H1 (cell line): ENCODE results near the gene PRKCH. TPM values are rescaled to one million over a fixed set of nuclear protein-coding genes. Genes with fewer than 3 reads are reported as not detected.

Experiments
- CTCF ChIA-PET: fragments of 300-600 bp; sonication (Branson Sonifier 250); formaldehyde crosslinking; loops from one replicate; lab custom pipeline; 2021; ENCODE audit not compliant: partially characterized antibody; lab: Charles Lee
- POLR2A ChIA-PET: fragments of 300-600 bp; sonication (Branson Sonifier 250); formaldehyde crosslinking; loops from one replicate; lab custom pipeline; 2021; ENCODE audit warnings: inconsistent platforms; ENCODE audit not compliant: partially characterized antibody; lab: Charles Lee
- DNase-seq, 2 experiments: peaks; one replicate each; pipeline versions ENCODE4 v3.0.0 to v3.0.0-alpha.2; 2010 to 2022; ENCODE audit warnings: low spot score in 2 of 2, low read depth in 1 of 2, mixed read lengths in 1 of 2
- FAIRE-seq: peaks from 2 replicates; lab custom pipeline; 2011; peaks lifted over from hg19 to GRCh38; lab: Jason Lieb, UNC
- H2AFZ ChIP-seq: 2 replicates; pipeline ENCODE4 v1.8.1; 2012; ENCODE audit warnings: low read length, inconsistent platforms
- H2AK5ac ChIP-seq: 2 replicates; pipeline ENCODE4 v1.6.1; 2013; ENCODE audit warnings: low read depth, low read length
- H2BK120ac ChIP-seq: replicated peaks from 2 replicates; pipeline ENCODE3; 2013; ENCODE audit warnings: low read depth, low read length, inconsistent platforms
- H2BK12ac ChIP-seq: 2 replicates; pipeline ENCODE4 v1.6.1; 2013; ENCODE audit warnings: low read depth, low read length
- H2BK15ac ChIP-seq: 2 replicates; pipeline ENCODE4 v1.6.1; 2013; ENCODE audit warnings: low read length
- H2BK20ac ChIP-seq: 2 replicates; pipeline ENCODE4 v1.6.1; 2013; ENCODE audit warnings: low read length
- H2BK5ac ChIP-seq: 2 replicates; pipeline ENCODE4 v1.6.1; 2013; ENCODE audit warnings: low read depth, low read length
- H3K14ac ChIP-seq: 2 replicates; pipeline ENCODE4 v1.6.1; 2013; ENCODE audit warnings: inconsistent platforms; ENCODE audit not compliant: insufficient read length
- H3K18ac ChIP-seq: 2 replicates; pipeline ENCODE4 v1.6.1; 2013; ENCODE audit warnings: low read length; ENCODE audit errors: extremely low read depth
- H3K23ac ChIP-seq: 2 replicates; pipeline ENCODE4 v1.6.1; 2013; ENCODE audit warnings: inconsistent platforms; ENCODE audit not compliant: insufficient read length
- H3K23me2 ChIP-seq: 2 replicates; pipeline ENCODE4 v1.6.1; 2013; ENCODE audit warnings: low read depth, low read length
- H3K27ac ChIP-seq: 2 replicates; pipeline ENCODE4 v1.6.1; 2011; ENCODE audit warnings: low read depth, low read length, inconsistent platforms
- H3K27me3 ChIP-seq, 4 experiments: replicated peaks in 1 of 4; 1 replicate in 1 of 4; 2 replicates in 3 of 4; pipeline versions ENCODE4 v1.6.1 to v1.8.1; 2011 to 2013; ENCODE audit warnings: low read length in 3 of 4, mild to moderate bottlenecking in 3 of 4, inconsistent platforms in 2 of 4, mixed read lengths in 2 of 4, moderate library complexity in 1 of 4; ENCODE audit not compliant: control insufficient read depth in 3 of 4, insufficient read depth in 3 of 4; ENCODE audit errors: extremely low read depth in 1 of 4
- H3K36me3 ChIP-seq, 4 experiments: 2 replicates each; pipeline versions ENCODE4 v1.6.1 to v1.8.1; 2011 to 2013; ENCODE audit warnings: mild to moderate bottlenecking in 4 of 4, low read length in 3 of 4, moderate library complexity in 2 of 4, control low read depth in 1 of 4, inconsistent platforms in 1 of 4; ENCODE audit not compliant: insufficient read depth in 4 of 4, control insufficient read depth in 2 of 4
- H3K4ac ChIP-seq: replicated peaks from 2 replicates; pipeline ENCODE3; 2013; ENCODE audit warnings: low read length, low read depth, mixed read lengths, inconsistent platforms; ENCODE audit not compliant: insufficient read length
- H3K4me1 ChIP-seq, 4 experiments: replicated peaks in 1 of 4; 1 replicate in 1 of 4; 2 replicates in 3 of 4; pipeline versions ENCODE4 v1.6.1 to v1.8.1; 2011 to 2013; ENCODE audit warnings: low read length in 3 of 4, inconsistent platforms in 2 of 4, mixed read lengths in 1 of 4; ENCODE audit not compliant: insufficient read depth in 4 of 4, control insufficient read depth in 3 of 4
- H3K4me2 ChIP-seq, 2 experiments: 2 replicates each; pipeline versions ENCODE4 v1.6.1 to v1.8.1; 2011 to 2013; ENCODE audit warnings: low read depth in 2 of 2, low read length in 2 of 2, control low read depth in 1 of 2, inconsistent platforms in 1 of 2, mild to moderate bottlenecking in 1 of 2; ENCODE audit not compliant: insufficient read depth in 1 of 2
- H3K4me3 ChIP-seq, 4 experiments: fragments of 200-600, 300-600 bp in 1 of 4; sonication (generic), shearing (Covaris generic), sonication (Bioruptor Twin) in 1 of 4; 2 replicates each; pipeline versions ENCODE4 v1.5.1 to v1.8.1; 2011 to 2016; ENCODE audit warnings: low read length in 4 of 4, low read depth in 3 of 4, control low read depth in 2 of 4, inconsistent platforms in 2 of 4, mild to moderate bottlenecking in 2 of 4, mixed read lengths in 1 of 4, moderate library complexity in 1 of 4; ENCODE audit not compliant: insufficient read depth in 2 of 4; ENCODE audit errors: extremely low read depth in 1 of 4
- H3K56ac ChIP-seq: replicated peaks from 2 replicates; pipeline ENCODE3; 2013; ENCODE audit warnings: low read depth, mild to moderate bottlenecking, mixed read lengths, low read length, inconsistent platforms; ENCODE audit not compliant: insufficient read length
- H3K79me1 ChIP-seq: 2 replicates; pipeline ENCODE4 v1.6.1; 2013; ENCODE audit warnings: low read depth, low read length, control low read depth
- H3K79me2 ChIP-seq, 2 experiments: 2 replicates each; pipeline versions ENCODE4 v1.6.1 to v1.8.1; 2012 to 2013; ENCODE audit warnings: low read length in 2 of 2, mild to moderate bottlenecking in 2 of 2, inconsistent platforms in 1 of 2; ENCODE audit not compliant: insufficient read depth in 2 of 2, control insufficient read depth in 1 of 2
- H3K9ac ChIP-seq, 4 experiments: replicated peaks in 1 of 4; 1 replicate in 1 of 4; 2 replicates in 3 of 4; pipeline versions ENCODE4 v1.6.1 to v1.8.1; 2011 to 2013; ENCODE audit warnings: low read depth in 3 of 4, low read length in 3 of 4, control low read depth in 2 of 4, mild to moderate bottlenecking in 2 of 4, moderate library complexity in 2 of 4, inconsistent platforms in 1 of 4; ENCODE audit errors: extremely low read depth in 1 of 4
- H3K9me3 ChIP-seq, 2 experiments: 2 replicates each; pipeline versions ENCODE4 v1.6.1 to v1.8.1; 2012 to 2013; ENCODE audit warnings: mild to moderate bottlenecking in 2 of 2, moderate library complexity in 2 of 2, control low read depth in 1 of 2, inconsistent platforms in 1 of 2, low read depth in 1 of 2, low read length in 1 of 2, mixed read lengths in 1 of 2; ENCODE audit not compliant: insufficient read depth in 2 of 2
- H4K20me1 ChIP-seq, 2 experiments: replicated peaks in 1 of 2; 2 replicates each; pipeline versions ENCODE3 to v1.8.1; 2011 to 2013; ENCODE audit warnings: inconsistent platforms in 2 of 2, low read length in 2 of 2, mild to moderate bottlenecking in 1 of 2; ENCODE audit not compliant: insufficient read depth in 2 of 2, control insufficient read depth in 1 of 2
- H4K5ac ChIP-seq: 2 replicates; pipeline ENCODE4 v1.6.1; 2013; ENCODE audit warnings: low read length, low read depth, mixed read lengths, inconsistent platforms; ENCODE audit not compliant: insufficient read length
- H4K8ac ChIP-seq: 2 replicates; pipeline ENCODE4 v1.8.0; 2013; ENCODE audit warnings: mild to moderate bottlenecking, moderate library complexity, low read length, inconsistent platforms; ENCODE audit not compliant: insufficient read depth; ENCODE audit errors: extremely low read depth
- H4K91ac ChIP-seq: replicated peaks from 2 replicates; pipeline ENCODE3; 2013; ENCODE audit warnings: low read length, mixed read lengths, inconsistent platforms; ENCODE audit not compliant: insufficient read length
- SIX5 ChIP-seq: IDR thresholded peaks from 2 replicates; pipeline ENCODE4 v1.6.1; 2011; ENCODE audit warnings: mild to moderate bottlenecking, low read depth, low read length
- ZNF274 ChIP-seq: IDR thresholded peaks from 2 replicates; pipeline ENCODE4 v1.7.0; 2012; ENCODE audit warnings: low read length, borderline replicate concordance; ENCODE audit errors: extremely low read depth
- WGBS, 2 experiments: shearing (Covaris generic) in 1 of 2; methylation state at CpG; one replicate each; pipeline versions ENCODE4 v1.1.6 to v1.1.7; 2013 to 2015; ENCODE audit warnings: low lambda C conversion rate in 2 of 2, mixed read lengths in 2 of 2, inconsistent platforms in 1 of 2, low coverage in 1 of 2, missing lambda C conversion rate in 1 of 2; ENCODE audit not compliant: insufficient replicate concordance in 2 of 2, insufficient coverage in 1 of 2, insufficient read length in 1 of 2; ENCODE audit errors: extremely low coverage in 1 of 2, missing lambda C conversion rate in 1 of 2; 5-methylcytosine and 5-hydroxymethylcytosine counted together
- polyA plus RNA-seq, 7 experiments: library from polyadenylated mRNA; depleted of rRNA in 3 of 7; stranded (reverse) in 5 of 7; unstranded in 2 of 7; fragments of >200 nt in 5 of 7; fragments of 200-250 nt in 2 of 7; gene quantifications; 1 replicate in 5 of 7; 2 replicates in 1 of 7; 4 replicates in 1 of 7; pipeline versions ENCODE4 v1.2.1 to v1.2.3, GENCODE V29; 2011 to 2013; ENCODE audit warnings: missing spikeins in 2 of 7, mixed read lengths in 2 of 7
- total RNA-seq: library from RNA; stranded (reverse); fragmentation: NEBNext Ultra II Directional; extraction: Animal tissue kit (Norgen Biotek cat#: 25700); gene quantifications from 2 replicates; pipeline ENCODE4 v1.2.1, GENCODE V29; 2021

Gene PRKCH
- total and polyA plus RNA-seq, 2 of the 8 experiments (the other 6 are each of a cell fraction or from before 2014, with no cell fraction given), result 6.4 to 7.0 TPM

- Histone ChIP-seq H2BK20ac (no peak overlapping the region), H3K4me3 (no peak overlapping the region), H3K9me3 (no peaks in the 10 kb centered on the region), H3K9ac (no peak overlapping the region), H3K27ac (no peak overlapping the region), H3K79me2 (no peaks in the 10 kb centered on the region), H3K4me2 (no peak overlapping the region), H2BK120ac (no peak overlapping the region), H3K79me1 (no peaks in the 10 kb centered on the region), H3K36me3 (no peaks in the 10 kb centered on the region), H3K4me1 (no peaks in the 10 kb centered on the region), H3K27me3 (no peaks in the 10 kb centered on the region), H3K4ac (no peak overlapping the region), H2BK15ac (no peak overlapping the region), H3K23me2 (no peaks in the 10 kb centered on the region), H4K5ac (no peak overlapping the region), H2AFZ (no peak overlapping the region), H2BK12ac (no peak overlapping the region), H4K91ac (peak overlapping the region; percentile 44), H4K20me1 (no peaks in the 10 kb centered on the region), H3K18ac (no peak overlapping the region), H3K14ac (no peak overlapping the region), H2BK5ac (no peak overlapping the region), H3K23ac (no peak overlapping the region), H2AK5ac (no peak overlapping the region), H3K56ac (no peak overlapping the region), H4K8ac (no peak overlapping the region)
- ChIA-PET CTCF (interaction anchor here (0.6 to 2.5 kb wide), 6 partner anchors 8 to 383 kb away, joined by 3 to 11 read pairs (median 3); no protein-coding TSS in a partner anchor), POLR2A (interaction anchor here (0.7 kb wide), 1 partner anchor 22 kb away, joined by 5 read pairs; no protein-coding TSS in a partner anchor)
- WGBS, 2 experiments, result 90% methylated on average over 4 of the region's 4 CpGs; no CpG with 5 or more reads in 1 of the 2 experiments
- peak in 1 of 2 experiments; percentile 32 for DNase-seq
- no peak for FAIRE-seq
- no peak for TF ChIP-seq SIX5
- TF ChIP-seq ZNF274, result no peak
These were observed 133.2 kb downstream of the PRKCH start for GRCh38 chr14:61454545-61454944.
